ENCODE measurements around the gene SMAD7.

DNA sequence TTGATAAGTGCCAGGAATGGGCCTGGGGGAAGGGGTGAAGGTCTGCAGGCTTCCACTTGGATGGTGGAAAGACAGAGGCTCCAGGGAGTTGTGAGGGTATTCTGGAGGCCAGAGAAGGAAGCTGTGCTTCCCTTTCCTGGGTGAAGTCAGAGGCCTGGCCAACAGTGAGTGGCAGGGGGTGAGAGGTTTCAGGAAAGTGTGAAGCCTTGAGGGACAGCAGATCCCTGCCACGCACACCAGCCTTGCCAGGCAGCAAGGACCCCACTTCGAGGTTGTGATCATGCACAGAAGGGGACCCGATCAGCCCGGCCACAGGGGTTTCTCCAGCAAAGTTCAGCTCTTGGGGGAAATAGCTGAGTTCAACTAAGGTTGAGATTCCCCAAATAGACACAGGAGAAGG is 66.5 kb downstream of the SMAD7 start:
- TF ChIP-seq POLR2A (IDR thresholded peaks at IDR 0.05) (no peak), EP300 (IDR thresholded peaks at IDR 0.05) (no peak), POLR2AphosphoS5 (IDR thresholded peaks at IDR 0.05) (no peak)
- TF ChIP-seq, protein P1, sequence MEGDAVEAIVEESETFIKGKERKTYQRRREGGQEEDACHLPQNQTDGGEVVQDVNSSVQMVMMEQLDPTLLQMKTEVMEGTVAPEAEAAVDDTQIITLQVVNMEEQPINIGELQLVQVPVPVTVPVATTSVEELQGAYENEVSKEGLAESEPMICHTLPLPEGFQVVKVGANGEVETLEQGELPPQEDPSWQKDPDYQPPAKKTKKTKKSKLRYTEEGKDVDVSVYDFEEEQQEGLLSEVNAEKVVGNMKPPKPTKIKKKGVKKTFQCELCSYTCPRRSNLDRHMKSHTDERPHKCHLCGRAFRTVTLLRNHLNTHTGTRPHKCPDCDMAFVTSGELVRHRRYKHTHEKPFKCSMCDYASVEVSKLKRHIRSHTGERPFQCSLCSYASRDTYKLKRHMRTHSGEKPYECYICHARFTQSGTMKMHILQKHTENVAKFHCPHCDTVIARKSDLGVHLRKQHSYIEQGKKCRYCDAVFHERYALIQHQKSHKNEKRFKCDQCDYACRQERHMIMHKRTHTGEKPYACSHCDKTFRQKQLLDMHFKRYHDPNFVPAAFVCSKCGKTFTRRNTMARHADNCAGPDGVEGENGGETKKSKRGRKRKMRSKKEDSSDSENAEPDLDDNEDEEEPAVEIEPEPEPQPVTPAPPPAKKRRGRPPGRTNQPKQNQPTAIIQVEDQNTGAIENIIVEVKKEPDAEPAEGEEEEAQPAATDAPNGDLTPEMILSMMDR (IDR thresholded peaks at IDR 0.05): no peak
